Measurements from ENCODE around the gene FGF14.

Gene FGF14

GRCh38 chr13:102261809-102262208 lies 140.0 kb downstream of the FGF14 start:
- Histone ChIP-seq H3K9ac (no peak overlapping the region), H3K4me1 (no peaks in the 10 kb centered on the region), H3K4me3 (ENCODE audit: low read depth, low read length) (no peak overlapping the region), H3K4me2 (ENCODE audit: low read length) (no peak overlapping the region), H3K27ac (no peak overlapping the region), H3K36me3 (ENCODE audit: control insufficient read depth, insufficient read depth, low read length) (no peaks in the 10 kb centered on the region), H3K9me3 (ENCODE audit: control insufficient read depth, low read length) (no peaks in the 10 kb centered on the region), H3K79me2 (no peaks in the 10 kb centered on the region), H3K27me3 (ENCODE audit: control insufficient read depth, insufficient read depth, low read length) (no peaks in the 10 kb centered on the region), H2AFZ (no peak overlapping the region)
- no peak for TF ChIP-seq CTCF (IDR thresholded peaks at IDR 0.05)

DNA sequence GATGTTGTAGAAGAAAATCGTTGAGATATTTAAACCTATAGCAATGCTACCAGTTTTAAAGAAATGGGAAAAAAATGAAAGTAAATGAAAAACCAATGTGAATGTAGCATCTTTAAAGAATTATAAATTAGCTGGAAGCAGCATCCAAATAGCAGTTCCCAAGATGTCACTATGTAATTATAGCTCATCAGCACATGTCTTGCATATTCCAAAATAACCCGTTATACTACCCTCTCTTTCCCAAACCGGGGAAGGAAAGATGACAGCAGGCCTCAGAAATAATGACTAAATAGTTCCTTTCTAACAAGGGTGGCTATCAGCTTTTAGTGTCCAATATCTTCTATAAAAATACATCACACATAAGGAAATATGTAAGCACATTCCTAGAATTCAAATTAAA lies 140.5 kb downstream of the FGF14 start:
- H3K79me2 ChIP-seq, result no peaks in the 10 kb centered on the region
- no peaks in the 10 kb centered on the region for H3K4me1 ChIP-seq
- no peak overlapping the region for H3K4me2 ChIP-seq (ENCODE audit: low read length)
- no peak overlapping the region for H3K27ac ChIP-seq
- H3K9me3 ChIP-seq (ENCODE audit: control insufficient read depth, low read length), result no peaks in the 10 kb centered on the region
- no peaks in the 10 kb centered on the region for H3K27me3 ChIP-seq (ENCODE audit: control insufficient read depth, insufficient read depth, low read length)
- H3K4me3 ChIP-seq (ENCODE audit: low read depth, low read length), result no peak overlapping the region
- H3K36me3 ChIP-seq (ENCODE audit: control insufficient read depth, insufficient read depth, low read length), result no peaks in the 10 kb centered on the region
- TF ChIP-seq CTCF (IDR thresholded peaks at IDR 0.05), result no peak
- no peak overlapping the region for H2AFZ ChIP-seq
- H3K9ac ChIP-seq, result no peak overlapping the region

- no peaks in the 10 kb centered on the region for H3K9me3 ChIP-seq (ENCODE audit: control insufficient read depth, low read length)
- H3K9ac ChIP-seq, result no peak overlapping the region
- no peaks in the 10 kb centered on the region for H3K4me1 ChIP-seq
- TF ChIP-seq CTCF (IDR thresholded peaks at IDR 0.05), result no peak
- no peaks in the 10 kb centered on the region for H3K79me2 ChIP-seq
- no peak overlapping the region for H3K4me2 ChIP-seq (ENCODE audit: low read length)
- no peak overlapping the region for H2AFZ ChIP-seq
- no peak overlapping the region for H3K4me3 ChIP-seq (ENCODE audit: low read depth, low read length)
- H3K27me3 ChIP-seq (ENCODE audit: control insufficient read depth, insufficient read depth, low read length), result no peaks in the 10 kb centered on the region
- H3K27ac ChIP-seq, result no peak overlapping the region
- no peaks in the 10 kb centered on the region for H3K36me3 ChIP-seq (ENCODE audit: control insufficient read depth, insufficient read depth, low read length)
Measured at GRCh38 chr13:102260256-102260655, 141.6 kb downstream of the FGF14 start.

- Histone ChIP-seq H3K9me3 (ENCODE audit: control insufficient read depth, low read length) (no peaks in the 10 kb centered on the region), H3K9ac (no peak overlapping the region), H3K4me2 (ENCODE audit: low read length) (no peak overlapping the region), H3K27ac (no peak overlapping the region), H3K27me3 (ENCODE audit: control insufficient read depth, insufficient read depth, low read length) (no peaks in the 10 kb centered on the region), H3K36me3 (ENCODE audit: control insufficient read depth, insufficient read depth, low read length) (no peaks in the 10 kb centered on the region), H3K79me2 (no peaks in the 10 kb centered on the region), H3K4me1 (no peaks in the 10 kb centered on the region), H2AFZ (no peak overlapping the region), H3K4me3 (ENCODE audit: low read depth, low read length) (no peak overlapping the region)
- no peak for TF ChIP-seq CTCF (IDR thresholded peaks at IDR 0.05)
Measured at GRCh38 chr13:102255409-102255808, 146.4 kb downstream of the FGF14 start.

GRCh38 chr13:102251817-102252216 lies 150.0 kb downstream of the FGF14 start:
- Histone ChIP-seq H3K27ac (no peak overlapping the region), H3K4me2 (ENCODE audit: low read length) (no peak overlapping the region), H3K9ac (no peak overlapping the region), H3K4me3 (ENCODE audit: low read depth, low read length) (no peak overlapping the region), H3K27me3 (ENCODE audit: control insufficient read depth, insufficient read depth, low read length) (no peaks in the 10 kb centered on the region), H3K79me2 (no peaks in the 10 kb centered on the region), H3K4me1 (no peaks in the 10 kb centered on the region), H3K36me3 (ENCODE audit: control insufficient read depth, insufficient read depth, low read length) (no peaks in the 10 kb centered on the region), H2AFZ (no peak overlapping the region), H3K9me3 (ENCODE audit: control insufficient read depth, low read length) (no peaks in the 10 kb centered on the region)
- TF ChIP-seq CTCF (IDR thresholded peaks at IDR 0.05), result no peak
